Measurements from ENCODE around the gene MRGPRF. TPM values are rescaled to one million over a fixed set of nuclear protein-coding genes. Genes with fewer than 3 reads are reported as not detected.

The MRGPRF gene
- polyA plus RNA-seq, 1 donor from 2014 or later = not detected

- Histone ChIP-seq H3K36me3 (ENCODE audit: insufficient read depth, low read length) (no peaks in the 10 kb centered on the region), H3K9me3 (ENCODE audit: low read length) (no peaks in the 10 kb centered on the region), H3K9me2 (ENCODE audit: insufficient read depth, low read length) (no peaks in the 10 kb centered on the region), H3K79me2 (replicated peaks; ENCODE audit: insufficient read depth, low read length) (no peaks in the 10 kb centered on the region), H3K27me3 (ENCODE audit: insufficient read depth, low read depth, low read length) (no peaks in the 10 kb centered on the region), H3K4me2 (ENCODE audit: low read length) (no peak overlapping the region), H3K9ac (ENCODE audit: low read length) (no peak overlapping the region), H4K20me1 (ENCODE audit: insufficient read depth) (no peaks in the 10 kb centered on the region), H3K27ac (ENCODE audit: low read length) (no peak overlapping the region), H2AFZ (ENCODE audit: low read depth, low read length) (no peak overlapping the region), H3F3A (ENCODE audit: insufficient read depth, low read length, poor library complexity, severe bottlenecking) (no peaks in the 10 kb centered on the region), H3K4me3 (ENCODE audit: low read length) (no peak overlapping the region)
- TF ChIP-seq POLR2AphosphoS5 (IDR thresholded peaks at IDR 0.05) (no peak), CTCF (IDR thresholded peaks at IDR 0.05; ENCODE audit: poor library complexity, severe bottlenecking) (no peak), TAF1 (IDR thresholded peaks at IDR 0.05; ENCODE audit: low read depth) (no peak), REST (IDR thresholded peaks at IDR 0.05; ENCODE audit: borderline replicate concordance) (no peak), EP300 (conservative IDR thresholded peaks at IDR 0.05; ENCODE audit: poor library complexity, severe bottlenecking) (no peak), RAD21 (conservative IDR thresholded peaks at IDR 0.05) (no peak), MXI1 (conservative IDR thresholded peaks at IDR 0.05; ENCODE audit: poor library complexity, severe bottlenecking) (no peak), SMC3 (conservative IDR thresholded peaks at IDR 0.05; ENCODE audit: poor library complexity) (no peak), EZH2 (IDR thresholded peaks at IDR 0.05; ENCODE audit: borderline replicate concordance, insufficient read depth, low read length, poor library complexity, severe bottlenecking) (no peak)
These were observed 31.3 kb upstream of the MRGPRF start for GRCh38 chr11:69044111-69045013.

- Histone ChIP-seq H3K9me2 (ENCODE audit: insufficient read depth, low read length) (no peaks in the 10 kb centered on the region), H3K9ac (ENCODE audit: low read length) (no peak overlapping the region), H3K4me3 (ENCODE audit: low read length) (no peak overlapping the region), H2AFZ (ENCODE audit: low read depth, low read length) (no peak overlapping the region), H3K27me3 (ENCODE audit: insufficient read depth, low read depth, low read length) (no peaks in the 10 kb centered on the region), H3K9me3 (ENCODE audit: low read length) (no peaks in the 10 kb centered on the region), H3K79me2 (replicated peaks; ENCODE audit: insufficient read depth, low read length) (no peaks in the 10 kb centered on the region), H3K27ac (ENCODE audit: low read length) (no peak overlapping the region), H3F3A (ENCODE audit: insufficient read depth, low read length, poor library complexity, severe bottlenecking) (no peaks in the 10 kb centered on the region), H4K20me1 (ENCODE audit: insufficient read depth) (no peaks in the 10 kb centered on the region), H3K36me3 (ENCODE audit: insufficient read depth, low read length) (no peaks in the 10 kb centered on the region), H3K4me2 (ENCODE audit: low read length) (no peak overlapping the region)
- TF ChIP-seq REST (IDR thresholded peaks at IDR 0.05; ENCODE audit: borderline replicate concordance) (no peak), EZH2 (IDR thresholded peaks at IDR 0.05; ENCODE audit: borderline replicate concordance, insufficient read depth, low read length, poor library complexity, severe bottlenecking) (no peak), CTCF (IDR thresholded peaks at IDR 0.05; ENCODE audit: poor library complexity, severe bottlenecking) (no peak), SMC3 (conservative IDR thresholded peaks at IDR 0.05; ENCODE audit: poor library complexity) (no peak), EP300 (conservative IDR thresholded peaks at IDR 0.05; ENCODE audit: poor library complexity, severe bottlenecking) (no peak)
These were observed 28.5 kb upstream of the MRGPRF start for GRCh38 chr11:69041516-69041915.

Measured in neural cell (in vitro differentiated cells).